Right atrium auricular region (tissue), 2 donors: ENCODE measurements around the gene PFN1. TPM values are rescaled to one million over a fixed set of nuclear protein-coding genes. Genes with fewer than 3 reads are reported as not detected.
A peak's percentile ranks its signal among the peaks of the same experiment; 100 is the strongest.
"Not testable (repeated sequence)": the region's sequence is repeated elsewhere in the genome, so short reads cannot be mapped to it uniquely, and the experiment has no call there.

ENCODE experiments used
- DNase-seq: peaks from one replicate; pipeline ENCODE4 v3.0.0-alpha.2; 2019; ENCODE audit warnings: low spot score
- H3K27ac ChIP-seq, 2 donors: fragments of 200-600 bp; sonication (generic); 1 replicate in 1 of 2; 2 replicates in 1 of 2; pipeline ENCODE4 v1.5.1; 2016 to 2019
- H3K27me3 ChIP-seq, 2 donors: fragments of 200-600 bp; sonication (generic); one replicate each; pipeline versions ENCODE4 v1.5.1 to v1.6.0; 2017 to 2019
- H3K36me3 ChIP-seq: fragments of 200-600 bp; sonication (generic); one replicate; pipeline ENCODE4 v1.5.1; 2016
- H3K4me1 ChIP-seq, 2 donors: fragments of 200-600 bp; sonication (generic); one replicate each; pipeline versions ENCODE4 v1.5.1 to v1.6.0; 2017 to 2019
- H3K4me3 ChIP-seq, 2 donors: fragments of 200-600 bp; sonication (generic); 1 replicate in 1 of 2; 2 replicates in 1 of 2; pipeline ENCODE4 v1.5.1; 2017 to 2019; ENCODE audit warnings: mild to moderate bottlenecking in 1 of 2, moderate library complexity in 1 of 2
- H3K9me3 ChIP-seq, 2 donors: fragments of 200-600 bp; sonication (generic); one replicate each; pipeline ENCODE4 v1.5.1; 2019
- CTCF ChIP-seq, 2 donors: fragments of 200-600 bp; sonication (generic); IDR thresholded peaks; one replicate each; pipeline ENCODE4 v1.5.1; 2019; ENCODE audit warnings: antibody characterized with exemption in 2 of 2
- total RNA-seq, 2 donors: library from RNA; depleted of rRNA; stranded (reverse); fragments of >200 nt; gene quantifications; one replicate each; pipeline ENCODE4 v1.1.0, GENCODE V29; 2016

PFN1 gene
- total RNA-seq, 2 donors from 2014 or later: 218 to 425 TPM

- peaks cover 0 to 20% of the 10 kb centered on the region in 2 donors for H3K4me1 ChIP-seq
- TF ChIP-seq CTCF (IDR thresholded peaks at IDR 0.05): no peak
- no peak for DNase-seq
Measured at GRCh38 chr17:4908301-4908700, 40.0 kb downstream of the PFN1 start.

DNA sequence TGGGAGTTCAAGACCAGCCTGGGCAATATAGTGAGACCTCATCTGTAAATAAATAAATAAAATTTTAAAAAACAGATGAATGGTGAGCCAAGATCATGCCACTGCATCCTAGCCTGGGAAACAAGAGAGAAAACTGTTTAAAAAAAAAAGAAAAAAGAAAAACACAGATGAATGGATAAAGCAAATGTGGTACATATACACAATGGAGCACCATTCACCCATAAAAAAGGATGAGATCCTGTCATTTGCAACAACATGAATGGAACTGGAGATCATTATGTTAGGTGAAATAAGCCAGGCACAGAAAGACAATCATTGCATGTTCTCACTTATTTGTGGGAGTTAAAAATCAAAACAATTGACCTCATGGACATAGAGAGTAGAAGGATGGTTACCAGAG, 41.7 kb downstream of the PFN1 start:
- DNase-seq, H3K27me3 ChIP-seq, H3K4me3 ChIP-seq, H3K9me3 ChIP-seq, H3K27ac ChIP-seq, H3K36me3 ChIP-seq: not testable (repeated sequence)
- H3K4me1 ChIP-seq: peaks cover 0 to 35% of the 10 kb centered on the region in 2 donors

More at GRCh38 chr17:4908301-4908700, 40.0 kb downstream of the PFN1 start:
- Histone ChIP-seq H3K27me3 (no peaks in the 10 kb centered on the region), H3K36me3 (no peaks in the 10 kb centered on the region), H3K4me3 (no peak overlapping the region), H3K27ac (peak overlapping the region; percentile 20 to 48), H3K9me3 (no peaks in the 10 kb centered on the region)

- peak; percentile 56 to 79 for TF ChIP-seq CTCF (IDR thresholded peaks at IDR 0.05)
- peaks cover 0 to 53% of the 10 kb centered on the region in 2 donors for H3K4me1 ChIP-seq
- peak; percentile 86 for DNase-seq
- peak within 1 kb of the TSS; percentile 82 to 89 for H3K27ac ChIP-seq
- H3K9me3 ChIP-seq: no peaks in the 10 kb centered on the region
- peaks cover 8% of the 10 kb centered on the region for H3K36me3 ChIP-seq
- H3K4me3 ChIP-seq: peak within 1 kb of the TSS; percentile 26 to 53
- H3K27me3 ChIP-seq: no peaks in the 10 kb centered on the region
Measured at GRCh38 chr17:4903051-4903818, 45.1 kb downstream of the PFN1 start, which contains the start of gene CHRNE. CHRNE (minus strand) TSS chr17:4903098; CDS start chr17:4903063, 35 bp downstream.

- Histone ChIP-seq H3K36me3 (peaks cover 8% of the 10 kb centered on the region), H3K4me1 (peaks cover 0 to 54% of the 10 kb centered on the region in 2 donors), H3K4me3 (peak overlapping the region; percentile 26 to 53), H3K27me3 (no peaks in the 10 kb centered on the region), H3K27ac (peak overlapping the region; percentile 82 to 89), H3K9me3 (no peaks in the 10 kb centered on the region)
- no peak for TF ChIP-seq CTCF (IDR thresholded peaks at IDR 0.05)
- DNase-seq: no peak
Measured at GRCh38 chr17:4902540-4902939, 45.8 kb downstream of the PFN1 start.

DNA sequence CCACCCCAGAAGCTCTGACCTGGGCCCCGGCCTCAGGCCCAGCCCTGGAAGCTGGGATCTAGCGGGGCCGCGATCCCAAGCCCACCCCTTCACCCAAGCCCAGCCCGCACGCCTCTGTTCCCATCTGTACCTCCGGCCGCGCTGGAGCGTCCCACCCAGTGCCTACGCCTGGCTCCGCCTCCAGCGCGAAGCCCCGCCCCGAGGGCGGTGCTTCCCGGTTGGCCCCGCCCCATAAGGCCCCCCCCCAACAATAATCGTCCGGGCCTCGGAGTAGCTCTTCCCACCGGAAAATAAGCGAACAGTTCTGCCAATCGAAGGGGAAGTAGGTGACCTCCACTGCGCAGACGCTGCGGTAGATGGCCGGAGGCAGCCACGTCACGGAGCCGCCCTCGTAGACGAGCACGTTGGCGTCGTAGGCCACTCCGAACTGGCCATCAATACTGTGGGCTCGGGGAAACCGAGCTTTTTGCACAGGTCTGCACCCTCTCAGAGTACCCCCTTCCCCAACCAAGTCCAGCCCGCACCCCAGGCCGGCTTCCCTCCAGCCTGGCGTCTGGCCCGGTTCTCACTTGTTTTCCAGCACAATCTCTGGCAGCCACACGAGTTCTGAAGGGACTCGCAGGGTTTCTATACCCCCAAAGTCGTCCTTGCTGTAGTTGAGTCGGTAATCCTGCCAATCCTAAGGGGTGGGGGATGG, 46.5 kb downstream of the PFN1 start:
- H3K36me3 ChIP-seq: peaks cover 10% of the 10 kb centered on the region
- TF ChIP-seq CTCF (IDR thresholded peaks at IDR 0.05): no peak
- H3K27ac ChIP-seq: peak overlapping the region; percentile 82 to 89
- no peaks in the 10 kb centered on the region for H3K9me3 ChIP-seq
- peaks cover 0 to 54% of the 10 kb centered on the region in 2 donors for H3K4me1 ChIP-seq
- peak overlapping the region; percentile 26 to 53 for H3K4me3 ChIP-seq
- no peak for DNase-seq
- H3K27me3 ChIP-seq: no peaks in the 10 kb centered on the region

DNA sequence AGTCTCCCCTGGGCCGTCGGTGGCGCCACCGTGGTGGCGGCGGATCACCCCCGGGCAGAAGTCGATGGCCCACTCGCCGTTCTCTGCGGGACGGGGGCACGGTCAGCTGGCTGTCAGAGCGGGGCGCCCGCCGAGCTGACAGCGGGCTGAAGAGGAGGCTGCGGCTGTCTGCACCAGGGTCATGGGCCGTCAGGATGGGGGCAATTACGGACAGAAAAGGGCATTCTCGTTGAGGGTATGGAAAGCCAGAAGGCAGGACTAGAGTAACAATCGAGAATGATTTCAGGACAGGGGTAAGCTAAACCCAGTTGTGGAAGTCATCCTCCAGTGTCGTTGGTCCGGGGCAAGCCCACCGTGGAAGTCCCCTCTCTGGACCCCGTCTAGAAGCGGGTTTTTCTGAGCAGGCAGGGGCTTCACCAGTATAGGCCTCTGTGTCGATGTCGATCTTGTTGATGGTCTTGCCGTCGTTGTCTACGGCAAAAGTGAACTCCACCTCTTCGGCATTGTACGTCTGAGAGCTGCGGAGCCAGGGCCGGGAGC, 47.2 kb downstream of the PFN1 start:
- no peak for TF ChIP-seq CTCF (IDR thresholded peaks at IDR 0.05)
- H3K4me3 ChIP-seq: peak overlapping the region; percentile 26 to 53
- no peaks in the 10 kb centered on the region for H3K27me3 ChIP-seq
- no peaks in the 10 kb centered on the region for H3K9me3 ChIP-seq
- H3K36me3 ChIP-seq: peaks cover 16% of the 10 kb centered on the region
- DNase-seq: no peak
- peak overlapping the region; percentile 82 to 89 for H3K27ac ChIP-seq
- H3K4me1 ChIP-seq: peaks cover 0 to 54% of the 10 kb centered on the region in 2 donors
